Prostate gland (tissue), 2 donors: ENCODE measurements around the gene RGS12. TPM values are rescaled to one million over a fixed set of nuclear protein-coding genes. Genes with fewer than 3 reads are reported as not detected.

Source experiments
- DNase-seq: peaks from one replicate; pipeline ENCODE4 v3.0.0-alpha.2; 2019; ENCODE audit warnings: low spot score
- H3K27ac ChIP-seq, 2 donors: fragments of 200-600 bp; sonication (generic); 2 replicates each; pipeline ENCODE4 v1.5.1; 2017 to 2019
- H3K27me3 ChIP-seq: fragments of 200-600 bp; sonication (generic); replicated peaks from 2 replicates; pipeline ENCODE4 v1.5.1; 2019; ENCODE audit not compliant: insufficient read depth
- H3K36me3 ChIP-seq, 2 donors: fragments of 200-600 bp; sonication (generic); 1 replicate in 1 of 2; 2 replicates in 1 of 2; pipeline versions ENCODE4 v1.5.1 to v1.8.1; 2017 to 2019
- H3K4me1 ChIP-seq: fragments of 200-600 bp; sonication (generic); replicated peaks from 2 replicates; pipeline ENCODE4 v1.5.1; 2019
- H3K4me3 ChIP-seq, 2 donors: fragments of 200-600 bp; sonication (generic); 2 replicates each; pipeline ENCODE4 v1.5.1; 2017 to 2019
- H3K9me3 ChIP-seq: fragments of 200-600 bp; sonication (generic); 2 replicates; pipeline ENCODE4 v1.5.1; 2017
- CTCF ChIP-seq, 4 experiments: fragments of 200-600 bp in 2 of 4; fragments of 450-650 bp in 2 of 4; sonication (generic) in 2 of 4; IDR thresholded peaks; 1 replicate in 3 of 4; 2 replicates in 1 of 4; pipeline ENCODE4 v1.5.1; 2016 to 2019; ENCODE audit warnings: antibody characterized with exemption in 4 of 4, mild to moderate bottlenecking in 2 of 4, moderate library complexity in 2 of 4
- POLR2A ChIP-seq: fragments of 450-650 bp; IDR thresholded peaks from one replicate; pipeline ENCODE4 v1.6.1; 2016; ENCODE audit warnings: antibody characterized with exemption, mild to moderate bottlenecking
- POLR2AphosphoS5 ChIP-seq: sonication (generic); formaldehyde crosslinking; IDR thresholded peaks from one replicate; pipeline ENCODE4 v1.6.1; 2017; ENCODE audit warnings: antibody characterized with exemption
- WGBS: methylation state at CpG from one replicate; pipeline ENCODE4 v1.1.5; 2018; 5-methylcytosine and 5-hydroxymethylcytosine counted together
- intact Hi-C: fragments of 100-400 bp; cut with DNase I; formaldehyde crosslinking; loops from one replicate; pipeline ENCODE4 v1.14.2; 2022
- total RNA-seq, 2 donors: library from RNA; depleted of rRNA; stranded (reverse); fragments of >200 nt; gene quantifications; one replicate each; pipeline ENCODE4 v1.1.0, GENCODE V29; 2016

The RGS12 gene
- total RNA-seq, 2 donors from 2014 or later: 33.7 to 36.5 TPM

- H3K27ac ChIP-seq: no peak overlapping the region
- TF ChIP-seq CTCF (IDR thresholded peaks at IDR 0.05) (no peak), POLR2AphosphoS5 (no peak), POLR2A (no peak)
- H3K4me1 ChIP-seq: no peaks in the 10 kb centered on the region
- no peaks in the 10 kb centered on the region for H3K9me3 ChIP-seq
- no peaks in the 10 kb centered on the region for H3K36me3 ChIP-seq
- no peak overlapping the region for H3K4me3 ChIP-seq
- intact Hi-C loops: no loop called here
- WGBS: 90% methylated on average over 24 of the region's 24 CpGs
- H3K27me3 ChIP-seq: no peaks in the 10 kb centered on the region
- no peak for DNase-seq
Measured at GRCh38 chr4:3284734-3285557, 7.9 kb upstream of the RGS12 start.

- Histone ChIP-seq H3K4me3 (no peak overlapping the region), H3K9me3 (no peaks in the 10 kb centered on the region), H3K27me3 (no peaks in the 10 kb centered on the region), H3K36me3 (no peaks in the 10 kb centered on the region), H3K27ac (no peak overlapping the region), H3K4me1 (no peaks in the 10 kb centered on the region)
- TF ChIP-seq POLR2A: no peak
- no peak for TF ChIP-seq CTCF (IDR thresholded peaks at IDR 0.05)
- TF ChIP-seq POLR2AphosphoS5: no peak
- intact Hi-C loops: no loop called here
- no peak for DNase-seq
- WGBS: 61% methylated on average over 29 of the region's 38 CpGs
Measured at GRCh38 chr4:3285558-3286334, 7.1 kb upstream of the RGS12 start.

GRCh38 chr4:3286335-3287175 lies 6.3 kb upstream of the RGS12 start:
- Histone ChIP-seq H3K9me3 (no peaks in the 10 kb centered on the region), H3K4me3 (no peak overlapping the region), H3K36me3 (no peaks in the 10 kb centered on the region), H3K4me1 (no peaks in the 10 kb centered on the region), H3K27me3 (no peaks in the 10 kb centered on the region), H3K27ac (no peak overlapping the region)
- 64% methylated on average over 28 of the region's 32 CpGs for WGBS
- DNase-seq: no peak
- intact Hi-C loops: no loop called here
- TF ChIP-seq CTCF (IDR thresholded peaks at IDR 0.05): no peak
- TF ChIP-seq POLR2AphosphoS5: no peak
- no peak for TF ChIP-seq POLR2A

- no peak overlapping the region for H3K4me3 ChIP-seq
- no peaks in the 10 kb centered on the region for H3K27me3 ChIP-seq
- no peak overlapping the region for H3K27ac ChIP-seq
- no peaks in the 10 kb centered on the region for H3K36me3 ChIP-seq
- intact Hi-C loops: no loop called here
- H3K4me1 ChIP-seq: no peaks in the 10 kb centered on the region
- 26% methylated on average over 14 of the region's 14 CpGs for WGBS
- DNase-seq: no peak
- H3K9me3 ChIP-seq: no peaks in the 10 kb centered on the region
- no peak for TF ChIP-seq CTCF (IDR thresholded peaks at IDR 0.05)
- TF ChIP-seq POLR2AphosphoS5: no peak
Measured at GRCh38 chr4:3287271-3287971, 5.4 kb upstream of the RGS12 start.
